Tibial nerve (tissue), 4 donors: ENCODE results near the gene CADPS2. TPM values are rescaled to one million over a fixed set of nuclear protein-coding genes. Genes with fewer than 3 reads are reported as not detected.

Source experiments
- DNase-seq, 2 donors: peaks; one replicate each; pipeline ENCODE4 v3.0.0-alpha.2; 2019; ENCODE audit warnings: low spot score in 2 of 2
- H3K27ac ChIP-seq, 4 donors: fragments of 200-600 bp; sonication (generic) in 3 of 4; one replicate each; pipeline ENCODE4 v1.5.1; 2017 to 2019; ENCODE audit warnings: mild to moderate bottlenecking in 1 of 4
- H3K27me3 ChIP-seq, 2 donors: fragments of 200-600 bp; sonication (generic) in 1 of 2; one replicate each; pipeline versions ENCODE4 v1.5.1 to v1.6.0; 2017 to 2019
- H3K36me3 ChIP-seq, 3 donors: fragments of 200-600 bp; sonication (generic); one replicate each; pipeline ENCODE4 v1.5.1; 2018 to 2019
- H3K4me1 ChIP-seq, 4 donors: fragments of 200-600 bp; sonication (generic) in 3 of 4; one replicate each; pipeline ENCODE4 v1.5.1; 2017 to 2019
- H3K4me3 ChIP-seq, 4 donors: fragments of 200-600 bp; sonication (generic) in 3 of 4; one replicate each; pipeline ENCODE4 v1.5.1; 2017 to 2019; ENCODE audit warnings: mild to moderate bottlenecking in 1 of 4, moderate library complexity in 1 of 4
- H3K9me3 ChIP-seq, 4 donors: fragments of 200-600 bp; sonication (generic) in 3 of 4; one replicate each; pipeline ENCODE4 v1.5.1; 2017 to 2019
- CTCF ChIP-seq, 5 experiments: fragments of 200-600 bp in 3 of 5; fragments of 450-650 bp in 2 of 5; sonication (generic) in 3 of 5; IDR thresholded peaks; one replicate each; pipeline ENCODE4 v1.5.1; 2016 to 2019; ENCODE audit warnings: antibody characterized with exemption in 5 of 5, mild to moderate bottlenecking in 3 of 5, moderate library complexity in 2 of 5
- EP300 ChIP-seq, 2 donors: sonication (generic); formaldehyde crosslinking; IDR thresholded peaks; one replicate each; pipeline ENCODE4 v1.6.1; 2017; ENCODE audit warnings: antibody characterized with exemption in 2 of 2, mild to moderate bottlenecking in 1 of 2
- POLR2A ChIP-seq, 2 donors: fragments of 450-650 bp; IDR thresholded peaks; one replicate each; pipeline ENCODE4 v1.6.1; 2017; ENCODE audit warnings: antibody characterized with exemption in 2 of 2, mild to moderate bottlenecking in 2 of 2, moderate library complexity in 2 of 2
- WGBS, 2 donors: methylation state at CpG; one replicate each; pipeline ENCODE4 v1.1.5; 2018; 5-methylcytosine and 5-hydroxymethylcytosine counted together
- total RNA-seq, 4 donors: library from RNA; depleted of rRNA; stranded (reverse); fragments of >200 nt; gene quantifications; one replicate each; pipeline ENCODE4 v1.1.0, GENCODE V29; 2016

CADPS2 gene
- total RNA-seq, 4 donors from 2014 or later: 20.3 to 44.4 (median 27.1) TPM

- Histone ChIP-seq H3K4me1 (no peaks in the 10 kb centered on the region), H3K9me3 (peaks cover 0 to 7% (median 0%) of the 10 kb centered on the region in 4 donors), H3K27me3 (no peaks in the 10 kb centered on the region), H3K36me3 (no peaks in the 10 kb centered on the region), H3K27ac (no peak overlapping the region), H3K4me3 (no peak overlapping the region)
- DNase-seq: no peak
- 91 to 96% methylated on average over 3 of the region's 3 CpGs for WGBS, 2 donors
- TF ChIP-seq EP300 (IDR thresholded peaks at IDR 0.05) (no peak), CTCF (IDR thresholded peaks at IDR 0.05) (no peak), POLR2A (IDR thresholded peaks at IDR 0.05) (no peak)
Measured at GRCh38 chr7:122858320-122858719, 27.9 kb downstream of the CADPS2 start.

- TF ChIP-seq POLR2A (IDR thresholded peaks at IDR 0.05) (no peak), CTCF (IDR thresholded peaks at IDR 0.05) (no peak)
- H3K27me3 ChIP-seq: no peaks in the 10 kb centered on the region
- no peaks in the 10 kb centered on the region for H3K9me3 ChIP-seq
- no peak overlapping the region for H3K27ac ChIP-seq
- DNase-seq: no peak
- no peaks in the 10 kb centered on the region for H3K4me1 ChIP-seq
- no peak overlapping the region for H3K4me3 ChIP-seq
- H3K36me3 ChIP-seq: peaks cover 0 to 4% (median 0%) of the 10 kb centered on the region in 3 donors
Measured at GRCh38 chr7:122850528-122850927, 35.7 kb downstream of the CADPS2 start.

- 60 to 94% methylated on average over 2 to 3 of the region's 3 CpGs for WGBS, 2 donors
- H3K27ac ChIP-seq: no peak overlapping the region
- DNase-seq: no peak
- TF ChIP-seq EP300 (IDR thresholded peaks at IDR 0.05) (no peak), CTCF (IDR thresholded peaks at IDR 0.05) (no peak), POLR2A (IDR thresholded peaks at IDR 0.05) (no peak)
- H3K36me3 ChIP-seq: peaks cover 0 to 4% (median 0%) of the 10 kb centered on the region in 3 donors
- H3K27me3 ChIP-seq: no peaks in the 10 kb centered on the region
- H3K9me3 ChIP-seq: no peaks in the 10 kb centered on the region
- H3K4me3 ChIP-seq: no peak overlapping the region
- no peaks in the 10 kb centered on the region for H3K4me1 ChIP-seq
Measured at GRCh38 chr7:122849957-122850328, 36.3 kb downstream of the CADPS2 start.

GRCh38 chr7:122849322-122849956 lies 36.8 kb downstream of the CADPS2 start:
- Histone ChIP-seq H3K4me3 (no peak overlapping the region), H3K27me3 (no peaks in the 10 kb centered on the region), H3K9me3 (no peaks in the 10 kb centered on the region), H3K4me1 (no peaks in the 10 kb centered on the region), H3K36me3 (peaks cover 0 to 4% (median 0%) of the 10 kb centered on the region in 3 donors), H3K27ac (no peak overlapping the region)
- no peak for DNase-seq
- WGBS, 2 donors: 67 to 70% methylated on average over 4 of the region's 4 CpGs
- no peak for TF ChIP-seq CTCF (IDR thresholded peaks at IDR 0.05)
- TF ChIP-seq EP300 (IDR thresholded peaks at IDR 0.05): no peak
- TF ChIP-seq POLR2A (IDR thresholded peaks at IDR 0.05): no peak

GRCh38 chr7:122847871-122848473 lies 38.3 kb downstream of the CADPS2 start:
- Histone ChIP-seq H3K4me3 (no peak overlapping the region), H3K27ac (no peak overlapping the region)
- 55 to 62% methylated on average over 3 of the region's 3 CpGs for WGBS, 2 donors

More at GRCh38 chr7:122847871-122848473, 38.3 kb downstream of the CADPS2 start:
- H3K27me3 ChIP-seq: no peaks in the 10 kb centered on the region
- peaks cover 0 to 4% (median 0%) of the 10 kb centered on the region in 3 donors for H3K36me3 ChIP-seq
- H3K9me3 ChIP-seq: no peaks in the 10 kb centered on the region
- no peak for TF ChIP-seq EP300 (IDR thresholded peaks at IDR 0.05)
- DNase-seq: no peak
- H3K4me1 ChIP-seq: no peaks in the 10 kb centered on the region
